GM10266 (cell line): ENCODE results near the gene WTAP.

Experiments
- DNase-seq: peaks from one replicate; pipeline ENCODE4 v3.0.0; 2012; ENCODE audit errors: extremely low spot score
- CTCF ChIP-seq: IDR thresholded peaks from 2 replicates; pipeline ENCODE4 v1.5.1; 2012; ENCODE audit warnings: mild to moderate bottlenecking, low read depth; ENCODE audit not compliant: control insufficient read depth, insufficient read depth; ENCODE audit errors: missing control alignments

The WTAP gene

GRCh38 chr6:159777240-159777904 is 50.1 kb downstream of the WTAP start:
- TF ChIP-seq CTCF = no peak
- DNase-seq = no peak

- no peak for DNase-seq
- TF ChIP-seq CTCF = no peak
Measured at GRCh38 chr6:159778131-159778530, 50.8 kb downstream of the WTAP start.

GRCh38 chr6:159778542-159779103 is 51.3 kb downstream of the WTAP start:
- no peak for TF ChIP-seq CTCF
- no peak for DNase-seq

GRCh38 chr6:159788276-159788675 is 61.0 kb downstream of the WTAP start:
- TF ChIP-seq CTCF = no peak
- DNase-seq = no peak

- no peak for TF ChIP-seq CTCF
Measured at GRCh38 chr6:159788753-159789376, 61.6 kb downstream of the WTAP start.

GRCh38 chr6:159789377-159790148 is 62.3 kb downstream of the WTAP start, which contains the start of gene TCP1:
Gene TCP1, minus strand, starts transcription at chr6:159789602. Its CDS starts 134 bp downstream, at chr6:159789468.
- TF ChIP-seq CTCF = no peak
- DNase-seq = peak; percentile 95

More at GRCh38 chr6:159788753-159789376, 61.6 kb downstream of the WTAP start:
- no peak for DNase-seq
